ENCODE results near the gene GNAZ.

Gene GNAZ

DNA sequence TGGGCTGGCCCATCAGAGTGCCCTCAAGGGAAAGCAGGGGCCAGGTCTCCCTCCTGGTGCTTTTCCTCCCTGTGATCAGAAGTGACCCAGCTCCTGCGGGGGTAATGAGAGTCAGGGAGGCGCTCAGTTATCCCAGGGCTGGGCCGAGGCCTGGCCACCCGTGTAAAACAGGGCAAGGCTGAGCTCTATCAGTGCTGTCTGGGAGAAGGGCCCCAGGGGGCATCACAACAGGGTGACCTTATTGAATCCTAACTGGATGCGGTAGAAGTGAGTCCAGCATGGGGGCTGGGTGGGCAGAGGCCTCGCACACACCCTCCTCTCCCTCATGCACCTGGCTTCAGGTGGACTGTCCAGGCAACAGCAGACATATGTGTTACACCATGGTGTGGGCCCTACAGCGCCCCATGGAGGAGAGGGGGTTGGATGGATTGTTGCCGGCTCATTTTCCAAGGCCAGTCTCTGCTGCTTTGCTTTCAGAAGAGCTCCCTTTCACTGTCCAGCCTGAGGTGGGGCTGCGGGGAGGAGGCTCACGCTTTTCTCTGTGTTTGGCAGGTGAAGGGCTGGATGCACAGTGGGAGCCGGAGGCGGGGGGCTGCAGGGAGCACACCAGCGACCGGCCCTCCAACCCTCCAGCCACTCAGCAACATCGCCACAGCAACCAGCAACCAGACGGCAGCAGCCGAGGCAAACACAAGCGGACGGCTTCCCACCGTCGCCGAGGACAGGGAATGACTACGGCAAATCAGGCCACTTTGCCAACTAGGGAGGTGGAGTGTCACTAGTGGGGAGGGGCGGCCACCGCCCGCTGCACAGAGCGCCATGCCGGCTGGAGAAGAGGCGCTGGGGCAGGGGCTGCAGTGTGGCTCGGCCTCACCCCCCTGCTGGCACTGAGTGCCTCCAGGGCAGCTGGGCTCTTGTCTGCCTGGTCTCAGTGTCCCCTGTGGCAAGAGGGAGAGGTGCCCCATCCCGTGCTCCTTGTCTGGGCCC is 24.7 kb downstream of the GNAZ start:
- no peak for DNase-seq

DNA sequence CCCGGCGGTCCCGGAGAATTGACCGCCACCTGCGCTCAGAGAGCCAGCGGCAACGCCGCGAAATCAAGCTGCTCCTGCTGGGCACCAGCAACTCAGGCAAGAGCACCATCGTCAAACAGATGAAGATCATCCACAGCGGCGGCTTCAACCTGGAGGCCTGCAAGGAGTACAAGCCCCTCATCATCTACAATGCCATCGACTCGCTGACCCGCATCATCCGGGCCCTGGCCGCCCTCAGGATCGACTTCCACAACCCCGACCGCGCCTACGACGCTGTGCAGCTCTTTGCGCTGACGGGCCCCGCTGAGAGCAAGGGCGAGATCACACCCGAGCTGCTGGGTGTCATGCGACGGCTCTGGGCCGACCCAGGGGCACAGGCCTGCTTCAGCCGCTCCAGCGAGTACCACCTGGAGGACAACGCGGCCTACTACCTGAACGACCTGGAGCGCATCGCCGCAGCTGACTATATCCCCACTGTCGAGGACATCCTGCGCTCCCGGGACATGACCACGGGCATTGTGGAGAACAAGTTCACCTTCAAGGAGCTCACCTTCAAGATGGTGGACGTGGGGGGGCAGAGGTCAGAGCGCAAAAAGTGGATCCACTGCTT is 25.5 kb downstream of the GNAZ start:
- no peak for DNase-seq

DNA sequence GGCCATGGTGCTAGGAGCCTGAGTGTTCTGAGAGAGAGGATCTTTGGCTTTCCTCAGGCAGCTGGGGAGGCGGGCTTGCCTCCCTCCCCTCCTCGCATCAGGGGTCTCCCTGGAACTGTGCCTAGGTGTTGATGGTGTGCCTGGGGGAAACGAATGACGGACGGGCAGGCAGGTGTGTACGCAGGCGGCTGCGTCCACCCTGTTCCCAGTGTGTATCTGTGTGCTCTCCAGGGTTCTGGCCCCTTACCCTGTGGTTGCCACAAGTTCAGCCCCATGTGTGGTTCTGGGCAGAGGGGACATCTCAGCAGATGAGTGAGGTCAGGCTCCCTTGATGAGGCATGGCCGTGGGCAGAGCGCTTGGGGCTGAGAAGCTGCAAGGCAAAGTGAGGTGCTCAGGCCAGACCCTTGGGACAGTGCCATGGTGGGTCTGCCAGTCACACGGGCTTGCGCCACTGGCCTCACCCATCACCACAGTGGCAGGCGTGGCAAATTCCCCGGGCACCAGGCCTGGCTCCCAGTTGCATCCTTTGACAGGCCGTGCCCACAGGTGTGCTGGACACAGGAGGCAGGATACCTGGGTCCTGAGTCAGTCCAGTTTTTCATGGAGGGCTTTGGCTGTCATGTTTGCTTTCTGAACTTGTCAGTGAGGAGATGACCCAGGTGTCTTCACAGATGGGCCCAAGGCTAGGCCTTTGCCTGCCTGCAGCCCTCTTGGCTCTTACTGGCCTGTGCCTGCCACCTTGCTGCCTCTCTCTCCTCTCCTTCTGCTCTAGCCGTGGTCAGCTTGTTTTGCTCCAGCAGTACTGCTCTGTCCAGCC is 27.3 kb downstream of the GNAZ start:
- DNase-seq, result no peak

DNA sequence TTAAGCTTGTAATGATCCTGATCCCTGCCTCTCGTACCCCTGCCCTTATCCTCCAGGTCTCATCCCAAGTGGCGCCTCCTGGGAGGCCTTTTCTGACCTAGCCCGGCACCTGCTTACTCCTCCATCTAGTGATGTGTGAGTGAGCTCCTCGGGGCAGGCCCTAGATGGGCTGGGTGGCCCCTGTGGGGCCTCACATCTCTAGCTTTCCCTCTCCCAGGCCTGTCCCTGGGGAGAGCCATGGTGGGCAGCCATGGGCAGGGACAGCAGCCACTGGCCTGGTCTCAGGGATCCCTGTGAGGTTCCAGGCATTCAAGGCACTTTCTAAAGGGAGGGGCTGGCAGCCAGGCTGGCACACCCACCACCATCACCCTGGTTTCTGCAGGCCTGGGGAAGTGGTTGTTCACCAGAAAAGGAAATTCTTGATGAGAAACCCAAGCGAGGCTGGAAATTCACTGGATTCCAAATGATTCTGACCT is 27.9 kb downstream of the GNAZ start:
- DNase-seq, result no peak

DNA sequence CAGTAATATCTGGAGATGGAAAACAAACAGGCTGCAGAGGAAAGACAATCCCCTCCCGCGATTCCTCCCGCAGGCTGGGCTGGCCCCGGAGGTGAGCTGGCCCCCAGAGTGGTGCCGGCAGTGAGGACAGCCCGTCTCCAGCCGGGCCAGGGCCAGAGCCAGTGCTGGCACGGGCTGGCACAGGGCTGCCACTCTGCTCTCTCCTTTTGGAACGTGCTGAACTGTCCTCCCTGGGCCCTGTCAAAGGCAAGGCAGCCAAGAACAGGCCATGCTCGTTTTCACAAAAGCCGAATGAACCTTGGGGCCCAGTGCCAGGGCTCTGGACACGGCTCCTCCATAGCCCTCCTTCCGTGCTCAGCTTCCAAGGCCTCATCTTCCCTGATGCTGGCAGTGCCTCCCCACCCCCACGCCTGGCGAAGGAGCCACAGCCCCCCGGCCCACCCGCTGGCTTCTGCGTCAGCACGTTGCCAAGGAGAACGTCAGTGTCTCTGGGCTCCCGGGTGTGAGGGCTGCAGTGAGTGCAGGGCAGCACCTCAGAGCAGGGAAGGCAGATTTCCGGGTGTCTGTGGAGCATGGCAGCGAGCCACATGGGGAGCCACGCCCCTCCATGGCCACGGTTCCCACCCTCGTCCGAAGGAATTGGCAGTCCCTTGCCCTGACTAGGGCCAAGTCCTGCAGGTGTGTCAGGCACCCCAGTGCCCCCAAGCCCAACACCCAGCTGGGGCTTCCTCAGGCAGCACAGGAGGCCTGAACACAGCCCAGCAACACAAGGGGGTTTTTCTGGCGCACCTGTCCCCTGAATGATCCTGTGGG is 28.6 kb downstream of the GNAZ start:
- no peak for DNase-seq

DNA sequence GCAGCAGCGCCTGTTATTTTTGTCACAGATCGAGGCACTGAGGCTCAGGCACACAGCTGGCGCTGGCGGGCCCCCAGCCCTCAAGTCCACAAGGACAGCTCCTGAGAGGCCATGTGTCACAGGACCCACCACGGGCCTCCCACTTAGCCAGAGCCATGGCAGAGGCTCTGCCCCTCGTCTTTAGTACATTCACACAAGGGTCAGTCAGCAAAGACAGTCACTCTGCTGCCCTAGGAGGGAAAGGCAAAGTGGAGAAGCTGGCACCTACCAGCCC is 29.1 kb downstream of the GNAZ start:
- no peak for DNase-seq

DNA sequence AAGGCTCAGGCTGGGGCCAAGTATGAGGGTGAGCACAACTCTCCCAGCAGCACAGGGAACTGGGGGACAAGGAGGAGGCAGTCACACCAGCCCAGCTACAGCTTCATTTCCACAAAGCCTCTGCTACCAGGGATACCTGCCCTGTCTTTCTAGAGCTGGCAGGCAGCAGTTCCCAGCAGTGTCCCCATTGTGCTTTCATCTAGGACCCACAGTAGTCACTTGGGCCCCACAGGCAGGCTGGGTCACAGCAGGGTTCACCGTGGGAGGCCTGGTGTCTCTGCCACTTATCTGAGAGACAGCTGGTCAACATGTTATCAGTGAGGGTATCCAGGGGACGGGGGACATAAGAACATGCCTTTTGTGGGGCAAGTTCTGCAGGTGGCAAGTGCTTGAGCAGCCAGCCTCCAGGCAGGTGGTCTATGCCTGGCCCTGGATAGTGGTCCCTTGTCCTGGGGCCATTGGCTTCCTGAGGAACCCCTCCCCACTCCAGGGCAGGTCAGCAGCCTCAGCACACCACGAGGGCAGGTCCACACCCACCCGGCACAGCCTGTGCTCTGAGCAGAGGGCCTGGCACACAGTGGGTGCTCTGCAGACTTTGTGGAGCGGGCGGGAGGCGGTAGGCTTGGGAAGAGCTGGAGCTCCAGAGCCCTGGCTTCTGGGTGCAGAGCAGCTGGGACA is 29.9 kb downstream of the GNAZ start:
- no peak for DNase-seq

DNA sequence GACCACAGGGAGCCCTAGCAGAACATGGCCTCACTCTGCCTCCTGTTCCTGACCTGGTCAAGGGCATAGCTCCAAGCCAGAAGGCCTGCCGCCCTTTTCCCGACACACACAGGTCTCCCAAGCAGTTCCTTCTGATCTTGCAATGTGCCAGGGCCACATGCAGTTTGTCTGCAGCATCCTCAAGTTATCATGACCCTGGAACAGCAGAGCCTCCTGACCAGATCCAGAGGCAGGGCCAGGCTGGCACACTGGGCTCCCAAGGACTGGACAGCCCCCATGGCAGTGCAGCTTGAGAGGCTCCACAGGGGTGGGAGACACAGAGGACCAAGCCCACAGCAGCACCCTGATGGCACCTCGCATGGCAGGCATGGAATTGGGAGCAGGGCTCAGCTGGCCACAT is 31.2 kb downstream of the GNAZ start:
- DNase-seq, result no peak

DNA sequence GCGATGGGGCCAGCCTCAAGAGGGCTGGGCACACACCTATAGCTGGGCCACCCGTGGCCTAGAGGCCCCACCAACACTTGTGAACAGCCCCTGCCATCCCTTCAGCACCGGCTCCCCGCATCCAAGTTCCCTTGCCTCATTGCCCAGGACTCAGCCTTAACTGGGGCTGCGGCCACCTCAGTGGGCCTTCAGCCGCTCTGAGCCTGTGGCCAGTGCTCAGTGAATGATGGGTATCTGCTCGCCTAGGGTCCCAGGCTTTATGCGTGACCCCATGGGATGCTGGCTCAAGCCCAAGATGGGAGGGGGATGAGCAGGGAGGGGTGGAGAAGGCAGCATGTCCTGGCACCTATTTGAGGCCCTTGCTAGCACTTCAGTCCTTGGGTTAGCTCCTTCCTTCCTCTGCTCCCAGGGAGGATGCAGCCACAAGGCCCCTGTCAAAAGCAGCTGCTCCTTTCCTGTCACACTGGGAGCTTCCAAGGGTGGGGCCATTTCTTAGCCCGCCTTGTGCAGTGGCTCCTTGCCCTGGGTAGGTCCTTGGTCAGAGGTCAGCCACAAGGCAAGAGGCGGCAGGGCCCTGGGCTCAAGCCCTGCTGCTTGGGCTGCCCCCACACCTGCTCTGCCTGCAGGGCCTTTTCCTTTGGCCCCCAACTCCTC is 31.8 kb downstream of the GNAZ start:
- DNase-seq, result no peak

DNA sequence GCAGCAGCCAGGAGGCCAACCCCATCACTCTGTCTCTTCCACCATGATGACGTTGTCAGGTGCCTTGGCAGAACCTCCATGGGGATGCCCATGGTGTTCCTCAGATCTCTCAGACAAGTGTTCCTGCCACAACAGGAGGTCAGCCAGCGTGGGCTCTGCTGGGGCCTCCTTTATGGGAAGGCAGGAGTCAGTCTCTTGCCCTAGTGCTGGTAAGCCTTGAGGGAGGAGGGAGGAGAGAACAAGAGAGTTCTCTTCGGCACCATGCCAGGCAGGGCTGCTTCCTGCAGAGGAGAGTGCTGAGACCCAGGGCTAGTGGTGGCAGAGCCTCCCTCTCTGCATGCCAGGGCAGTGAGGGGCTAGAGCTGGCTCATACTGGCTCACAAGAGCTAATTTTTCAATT is 32.5 kb downstream of the GNAZ start:
- no peak for DNase-seq

DNA sequence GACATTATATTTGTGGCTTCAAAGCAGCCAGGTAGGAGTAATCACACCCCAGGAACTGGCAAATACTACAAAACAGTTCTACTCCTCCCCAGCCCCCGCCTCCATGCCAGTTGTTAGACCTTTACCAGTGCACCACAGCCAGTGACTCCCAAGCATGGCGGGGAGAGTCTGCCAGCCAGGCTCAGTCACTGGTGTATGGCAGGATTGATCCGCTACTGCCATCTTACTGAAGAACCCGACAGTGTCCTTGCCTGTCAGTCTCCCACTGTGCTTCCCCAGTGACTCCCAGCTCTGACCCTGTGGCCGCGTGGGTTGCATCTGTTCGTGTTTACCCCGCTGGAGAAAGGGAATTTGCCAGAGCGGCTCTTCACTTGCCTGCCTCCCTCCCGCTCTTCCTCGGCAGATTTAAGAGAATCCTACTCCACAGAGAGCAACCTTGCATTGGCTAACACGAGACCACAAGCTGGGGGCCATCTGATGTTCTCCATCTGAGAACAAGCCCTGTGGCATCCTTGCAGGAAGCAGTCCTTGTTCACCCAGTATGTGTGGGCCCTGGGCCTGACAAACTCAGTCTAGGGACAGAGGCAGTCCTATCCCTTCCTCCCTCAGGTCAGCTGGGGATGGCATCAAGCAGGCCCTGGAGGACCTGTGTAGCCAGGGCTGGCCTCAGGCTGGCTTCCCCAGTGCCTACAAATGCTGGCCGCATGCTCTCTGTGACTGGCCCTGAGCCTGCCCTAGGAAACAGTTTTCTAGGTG is 33.1 kb downstream of the GNAZ start:
- no peak for DNase-seq

DNA sequence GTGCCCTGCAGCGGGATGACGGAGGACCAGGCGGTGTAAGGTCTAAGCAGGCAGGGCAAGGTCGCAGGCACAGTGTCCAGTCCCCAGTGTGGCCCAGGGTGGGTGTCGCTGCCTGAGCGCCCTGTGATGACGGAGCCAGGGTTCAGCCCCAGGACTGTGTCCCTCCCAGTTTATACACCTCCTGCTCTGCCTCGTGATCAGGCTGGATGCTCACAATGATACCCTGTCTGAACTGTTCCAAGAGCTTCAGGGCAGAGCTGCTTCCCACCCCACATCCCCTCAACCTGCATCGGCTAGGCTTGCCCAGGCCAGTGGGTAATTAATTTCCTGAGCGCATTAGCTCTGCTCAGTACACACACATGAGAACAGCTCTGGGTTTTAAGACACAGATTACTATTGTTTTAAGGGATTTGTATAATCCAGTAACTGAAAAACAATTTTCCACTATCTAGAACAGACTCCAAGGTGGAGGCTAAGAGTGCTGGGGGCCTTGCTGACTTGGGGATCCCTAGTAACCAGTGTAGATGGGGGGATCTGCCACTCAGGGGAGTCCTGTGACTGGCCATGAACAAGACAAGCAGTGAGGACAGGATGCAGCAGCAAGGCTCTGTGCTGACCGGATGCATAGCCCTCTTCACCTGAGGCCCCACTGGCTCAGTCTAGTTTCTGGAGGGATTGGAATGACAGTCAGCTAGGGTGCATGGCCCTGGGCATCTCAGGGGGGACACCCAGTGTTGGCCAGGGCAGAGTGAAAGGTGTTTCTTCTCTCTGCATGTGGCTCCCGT is 34.1 kb downstream of the GNAZ start:
- no peak for DNase-seq

DNA sequence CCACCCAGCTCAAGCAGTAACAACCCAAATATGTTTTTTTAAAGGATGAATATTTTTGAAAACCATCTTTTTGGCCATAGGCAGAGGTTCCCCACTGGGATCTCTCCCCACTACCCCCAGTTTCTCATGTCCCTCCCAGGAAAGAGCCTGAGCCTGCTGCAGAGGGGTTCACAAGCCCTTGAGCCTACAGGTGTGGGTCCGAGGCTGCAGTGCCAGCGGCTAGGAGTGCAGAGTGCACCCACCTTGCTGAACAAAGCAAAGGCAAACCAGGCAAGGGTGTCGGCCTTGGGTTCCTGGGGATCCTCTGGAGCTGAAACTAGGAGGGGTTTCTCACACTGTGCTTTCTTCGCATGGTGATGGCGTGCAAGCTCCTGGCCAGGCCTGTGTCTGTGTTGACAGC is 35.0 kb downstream of the GNAZ start:
- DNase-seq, result no peak

DNA sequence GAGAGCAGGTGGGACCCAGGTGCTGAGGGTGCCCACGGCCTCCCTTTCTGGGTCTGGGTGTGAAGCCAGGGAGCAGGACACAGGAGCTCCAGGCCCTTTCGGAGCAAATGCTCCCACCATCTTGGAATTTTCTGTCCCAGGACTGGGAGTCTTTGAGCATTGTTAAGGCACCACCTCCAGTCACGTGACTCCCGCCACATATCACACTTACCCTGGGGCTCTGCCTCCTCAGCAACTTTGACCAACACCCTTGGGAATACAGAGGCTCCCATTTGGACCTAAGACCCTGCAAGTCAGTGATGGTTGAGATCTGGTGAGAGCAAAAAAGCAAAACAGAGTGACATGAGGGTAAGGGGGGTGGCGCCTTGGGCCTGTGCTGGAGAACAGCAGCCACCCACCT is 35.6 kb downstream of the GNAZ start:
- no peak for DNase-seq

DNA sequence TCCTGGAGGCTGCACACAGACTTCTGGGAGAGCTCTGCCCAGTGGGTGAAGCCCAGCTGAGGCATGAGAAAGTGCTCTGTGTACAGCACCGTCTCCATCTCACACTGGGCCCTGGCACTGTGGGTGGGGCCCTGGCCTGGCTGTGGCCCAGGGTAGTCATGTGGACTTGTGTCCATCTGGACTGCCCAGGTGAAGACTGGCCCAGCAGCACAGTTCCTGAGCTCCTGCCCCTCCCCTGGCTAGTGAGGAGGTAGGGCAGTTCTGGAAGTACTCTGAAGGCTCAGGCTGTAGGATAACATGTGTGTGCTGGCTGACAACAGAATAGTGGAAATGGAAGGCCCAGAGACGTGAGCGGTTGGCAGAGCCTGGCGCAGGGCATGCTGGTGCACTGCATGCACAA is 36.0 kb downstream of the GNAZ start:
- DNase-seq, result no peak

DNA sequence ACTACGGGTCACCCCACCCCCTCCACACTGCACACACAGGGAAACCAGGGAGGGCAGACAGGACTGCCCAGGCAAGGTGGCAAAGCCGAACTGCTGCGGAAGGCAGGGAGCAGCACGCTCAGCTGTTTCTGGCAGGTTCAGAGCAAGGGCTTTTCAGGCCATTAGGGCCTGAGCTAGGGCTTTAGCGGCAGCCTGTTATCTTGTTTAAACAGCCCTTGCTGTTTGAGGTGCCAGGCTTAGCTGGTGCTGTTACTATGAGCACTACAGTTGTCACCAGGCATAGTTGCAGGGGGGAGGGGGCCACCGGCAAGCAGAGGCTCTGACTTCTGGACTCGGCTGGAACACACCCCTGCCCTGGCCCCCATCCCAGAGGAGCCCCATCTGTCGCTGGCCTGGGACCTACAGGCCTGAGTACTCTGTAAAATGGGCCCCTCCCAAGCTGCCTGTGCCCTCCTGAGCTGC is 36.6 kb downstream of the GNAZ start:
- no peak for DNase-seq

DNA sequence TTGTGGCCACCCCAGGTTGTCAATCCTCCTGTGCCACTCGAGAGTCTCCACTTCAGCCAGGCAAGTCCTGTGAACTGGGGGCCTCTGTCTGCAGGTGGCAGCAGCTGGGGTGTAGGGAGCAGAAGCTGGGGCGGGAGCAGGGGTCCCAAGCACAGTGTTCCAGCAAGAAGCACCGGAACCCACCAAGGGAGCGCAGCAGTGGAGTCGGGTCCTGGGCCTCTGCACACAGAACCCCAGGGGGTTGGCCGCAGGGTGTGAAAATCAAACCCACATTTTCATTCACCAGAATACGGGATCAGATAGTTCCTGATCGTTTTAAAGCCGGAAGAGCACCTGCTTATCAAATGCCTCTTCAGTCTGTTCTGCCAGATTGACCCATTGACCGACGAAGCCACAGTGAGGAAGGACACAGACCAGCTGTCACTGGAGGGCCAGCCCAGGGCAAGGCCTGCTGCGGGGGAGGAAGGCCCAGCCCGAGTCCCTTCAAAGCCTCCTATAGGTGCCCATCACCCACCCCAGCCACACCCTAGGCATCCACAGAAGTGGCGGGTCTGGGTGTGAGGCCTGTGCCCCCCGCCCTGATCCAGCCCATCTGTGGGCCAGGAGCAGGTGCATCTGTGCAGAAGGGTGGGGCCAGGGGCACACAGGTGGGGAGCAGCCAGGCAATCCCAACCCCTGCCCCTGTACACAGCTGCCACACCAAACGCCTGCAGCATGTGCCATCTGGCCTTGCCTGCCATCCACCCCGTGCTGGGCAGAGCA is 37.3 kb downstream of the GNAZ start:
- no peak for DNase-seq

DNA sequence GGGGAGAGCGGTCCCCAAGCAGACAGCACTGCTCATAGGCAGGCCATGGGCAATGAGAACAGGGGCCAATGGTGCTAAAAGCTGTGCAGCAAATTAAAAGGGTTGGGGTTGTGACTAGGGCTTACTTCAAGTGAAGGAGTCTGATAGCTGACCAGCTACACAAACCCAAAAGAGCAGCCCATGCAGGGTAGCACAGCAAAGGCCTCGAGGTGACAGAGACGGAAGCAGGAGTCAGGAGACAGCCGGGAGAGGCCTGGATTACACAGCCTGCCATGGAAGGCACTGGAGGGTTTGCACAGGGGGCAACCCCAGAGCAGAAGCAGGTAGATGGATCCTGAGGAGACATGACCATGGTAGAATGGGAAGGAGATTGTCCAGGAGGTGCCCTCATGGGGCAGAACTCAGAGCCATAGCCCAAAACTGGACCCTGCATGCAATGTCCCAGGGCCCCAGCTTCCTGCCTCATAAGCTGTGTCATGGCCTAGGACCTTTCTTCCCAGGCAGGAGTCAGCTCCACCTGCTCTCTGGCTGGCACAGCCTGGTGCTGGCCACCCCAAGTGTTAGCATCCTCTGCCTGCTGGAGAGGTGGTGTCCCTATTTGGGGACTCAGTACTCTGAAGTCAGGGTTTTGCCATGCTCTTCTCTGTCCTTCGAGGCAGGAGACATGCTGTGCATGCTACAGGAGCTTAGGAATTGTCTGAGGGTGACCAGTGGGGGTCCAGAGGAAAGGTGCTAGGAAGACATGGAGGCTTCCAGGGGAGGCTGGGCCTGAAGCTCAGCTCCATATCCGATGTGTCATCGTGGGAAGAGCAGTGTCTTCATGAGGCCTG is 38.1 kb downstream of the GNAZ start:
- no peak for DNase-seq

DNA sequence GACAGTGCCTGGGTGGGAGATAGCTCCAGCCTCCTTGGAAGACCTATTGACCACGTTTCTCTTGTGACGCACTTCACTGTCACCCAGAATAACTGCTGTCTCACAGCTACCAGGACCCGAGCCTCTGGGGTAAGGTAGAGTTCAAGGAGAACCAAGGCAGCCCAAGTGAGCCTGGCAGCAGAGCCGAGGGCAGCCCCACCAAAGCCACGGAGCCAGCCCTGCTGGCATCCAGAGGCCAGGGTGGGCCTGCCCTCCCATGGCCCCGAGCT is 38.7 kb downstream of the GNAZ start:
- DNase-seq, result no peak

Data from activated CD4-positive, alpha-beta T cell treated with anti-CD3 and anti-CD28 coated beads, Interleukin-2, amount 50 U/mL, for 1 hour (primary cell).